ENCODE measurements around the gene DHRS13. TPM values are rescaled to one million over a fixed set of nuclear protein-coding genes. Genes with fewer than 3 reads are reported as not detected.

The DHRS13 gene
- total RNA-seq, 2 experiments from 2014 or later, result 28.4 to 29.2 TPM

DNA sequence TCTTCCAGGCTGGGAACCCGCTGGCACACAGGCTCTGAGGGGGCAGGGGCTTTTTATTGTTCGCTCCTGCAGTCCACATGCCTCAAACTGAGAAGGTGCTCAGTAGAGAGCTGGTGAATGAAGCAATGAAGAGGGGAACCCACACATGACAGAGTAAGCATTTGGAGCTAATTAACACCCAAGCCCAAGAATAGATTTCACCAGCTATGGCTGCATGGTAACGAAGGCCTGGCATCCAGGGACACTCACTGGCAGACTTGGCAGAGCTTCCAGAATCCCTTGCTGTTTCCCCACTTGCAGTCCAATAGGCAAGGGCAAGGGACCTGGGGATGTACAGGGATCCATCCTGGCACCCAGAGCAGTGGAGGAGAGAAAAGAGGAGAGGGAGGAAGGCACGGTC lies 17.5 kb downstream of the DHRS13 start:
- ChIA-PET POLR2A (no interaction called here), CTCF (ENCODE audit: unreplicated experiment) (no interaction called here)
- Histone ChIP-seq H3K9me2 (ENCODE audit: insufficient read depth, low read length) (no peaks in the 10 kb centered on the region), H3K36me3 (ENCODE audit: insufficient read depth, low read length) (peaks cover 38% of the 10 kb centered on the region), H2AFZ (ENCODE audit: low read length) (no peak overlapping the region), H4K20me1 (ENCODE audit: insufficient read depth, low read length) (no peaks in the 10 kb centered on the region), H3K4me2 (ENCODE audit: low read length) (no peak overlapping the region), H3K4me3 (ENCODE audit: low read depth, low read length, poor library complexity, severe bottlenecking) (no peak overlapping the region), H3K9me3 (ENCODE audit: low read length) (no peaks in the 10 kb centered on the region), H3K79me2 (ENCODE audit: insufficient read depth, low read depth, low read length) (no peaks in the 10 kb centered on the region), H3K4me1 (ENCODE audit: insufficient read depth, low read length, poor library complexity, severe bottlenecking) (peaks cover 20% of the 10 kb centered on the region), H3K27ac (ENCODE audit: low read depth, low read length, poor library complexity, severe bottlenecking) (no peak overlapping the region)
- no peak for DNase-seq (ENCODE audit: low spot score)
- no TSS peak for BruUV-seq (replicated peaks)
- no peak for TF ChIP-seq EZH2phosphoT487 (IDR thresholded peaks at IDR 0.05; ENCODE audit: borderline replicate concordance, low read depth, low read length)
- TF ChIP-seq, protein P1, sequence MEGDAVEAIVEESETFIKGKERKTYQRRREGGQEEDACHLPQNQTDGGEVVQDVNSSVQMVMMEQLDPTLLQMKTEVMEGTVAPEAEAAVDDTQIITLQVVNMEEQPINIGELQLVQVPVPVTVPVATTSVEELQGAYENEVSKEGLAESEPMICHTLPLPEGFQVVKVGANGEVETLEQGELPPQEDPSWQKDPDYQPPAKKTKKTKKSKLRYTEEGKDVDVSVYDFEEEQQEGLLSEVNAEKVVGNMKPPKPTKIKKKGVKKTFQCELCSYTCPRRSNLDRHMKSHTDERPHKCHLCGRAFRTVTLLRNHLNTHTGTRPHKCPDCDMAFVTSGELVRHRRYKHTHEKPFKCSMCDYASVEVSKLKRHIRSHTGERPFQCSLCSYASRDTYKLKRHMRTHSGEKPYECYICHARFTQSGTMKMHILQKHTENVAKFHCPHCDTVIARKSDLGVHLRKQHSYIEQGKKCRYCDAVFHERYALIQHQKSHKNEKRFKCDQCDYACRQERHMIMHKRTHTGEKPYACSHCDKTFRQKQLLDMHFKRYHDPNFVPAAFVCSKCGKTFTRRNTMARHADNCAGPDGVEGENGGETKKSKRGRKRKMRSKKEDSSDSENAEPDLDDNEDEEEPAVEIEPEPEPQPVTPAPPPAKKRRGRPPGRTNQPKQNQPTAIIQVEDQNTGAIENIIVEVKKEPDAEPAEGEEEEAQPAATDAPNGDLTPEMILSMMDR (conservative IDR thresholded peaks at IDR 0.05; ENCODE audit: low read length), result no peak
- intact Hi-C loops (cut with micrococcal nuclease; ENCODE audit: unreplicated experiment), result no loop called here

DNA sequence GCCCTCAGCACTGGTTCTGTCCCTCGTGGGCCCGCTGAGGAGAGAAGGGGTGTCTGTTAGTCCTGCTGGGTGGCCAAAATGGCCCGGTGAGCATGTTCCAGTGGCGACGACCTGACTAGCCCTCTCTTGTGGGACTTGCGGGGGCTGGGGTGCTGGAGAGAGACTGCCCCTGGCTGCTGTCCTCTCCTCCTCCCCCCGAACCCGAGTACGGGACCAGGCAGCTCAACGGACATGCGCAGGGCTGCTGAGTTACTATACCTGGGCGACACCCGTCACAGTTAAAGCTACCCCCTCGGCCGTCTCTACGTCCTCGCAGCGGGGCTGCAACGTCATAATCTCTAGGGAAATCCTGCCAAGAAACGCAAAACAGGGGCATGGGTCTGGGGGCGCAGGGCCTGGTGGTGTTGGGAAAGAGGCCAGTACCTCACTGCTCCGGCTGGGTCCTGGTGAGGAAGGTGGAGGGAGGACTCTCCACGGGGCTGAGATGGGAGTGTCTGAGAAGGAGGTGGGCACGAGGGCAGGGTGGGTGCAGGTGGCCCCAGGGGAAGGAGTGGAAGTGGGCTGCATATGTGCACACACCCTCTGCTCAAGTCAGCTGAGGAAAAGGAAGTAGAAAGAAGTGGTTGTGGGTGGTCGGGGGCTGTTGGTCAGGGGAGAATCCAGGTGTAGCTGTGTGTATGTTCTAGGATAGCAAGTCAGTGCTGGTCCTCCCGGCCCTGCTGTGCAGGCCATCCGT lies 18.7 kb downstream of the DHRS13 start:
- H3K27ac ChIP-seq (ENCODE audit: low read depth, low read length, poor library complexity, severe bottlenecking), result no peak overlapping the region
- H3K79me2 ChIP-seq (ENCODE audit: insufficient read depth, low read depth, low read length), result no peaks in the 10 kb centered on the region
- H2AFZ ChIP-seq (ENCODE audit: low read length), result no peak overlapping the region
- no peak overlapping the region for H3K4me2 ChIP-seq (ENCODE audit: low read length)
- no peaks in the 10 kb centered on the region for H3K9me3 ChIP-seq (ENCODE audit: low read length)
- H4K20me1 ChIP-seq (ENCODE audit: insufficient read depth, low read length), result no peaks in the 10 kb centered on the region
- ChIA-PET CTCF (ENCODE audit: unreplicated experiment) (no interaction called here), POLR2A (no interaction called here)
- peaks cover 44% of the 10 kb centered on the region for H3K36me3 ChIP-seq (ENCODE audit: insufficient read depth, low read length)
- BruUV-seq (replicated peaks), result no TSS peak
- TF ChIP-seq EZH2phosphoT487 (IDR thresholded peaks at IDR 0.05; ENCODE audit: borderline replicate concordance, low read depth, low read length), result no peak
- TF ChIP-seq, protein P1 (conservative IDR thresholded peaks at IDR 0.05; ENCODE audit: low read length), result no peak
- intact Hi-C loops (cut with micrococcal nuclease; ENCODE audit: unreplicated experiment), result no loop called here
- H3K4me3 ChIP-seq (ENCODE audit: low read depth, low read length, poor library complexity, severe bottlenecking), result no peak overlapping the region
- H3K4me1 ChIP-seq (ENCODE audit: insufficient read depth, low read length, poor library complexity, severe bottlenecking), result peaks cover 17% of the 10 kb centered on the region
- H3K9me2 ChIP-seq (ENCODE audit: insufficient read depth, low read length), result no peaks in the 10 kb centered on the region
- DNase-seq (ENCODE audit: low spot score), result no peak

DNA sequence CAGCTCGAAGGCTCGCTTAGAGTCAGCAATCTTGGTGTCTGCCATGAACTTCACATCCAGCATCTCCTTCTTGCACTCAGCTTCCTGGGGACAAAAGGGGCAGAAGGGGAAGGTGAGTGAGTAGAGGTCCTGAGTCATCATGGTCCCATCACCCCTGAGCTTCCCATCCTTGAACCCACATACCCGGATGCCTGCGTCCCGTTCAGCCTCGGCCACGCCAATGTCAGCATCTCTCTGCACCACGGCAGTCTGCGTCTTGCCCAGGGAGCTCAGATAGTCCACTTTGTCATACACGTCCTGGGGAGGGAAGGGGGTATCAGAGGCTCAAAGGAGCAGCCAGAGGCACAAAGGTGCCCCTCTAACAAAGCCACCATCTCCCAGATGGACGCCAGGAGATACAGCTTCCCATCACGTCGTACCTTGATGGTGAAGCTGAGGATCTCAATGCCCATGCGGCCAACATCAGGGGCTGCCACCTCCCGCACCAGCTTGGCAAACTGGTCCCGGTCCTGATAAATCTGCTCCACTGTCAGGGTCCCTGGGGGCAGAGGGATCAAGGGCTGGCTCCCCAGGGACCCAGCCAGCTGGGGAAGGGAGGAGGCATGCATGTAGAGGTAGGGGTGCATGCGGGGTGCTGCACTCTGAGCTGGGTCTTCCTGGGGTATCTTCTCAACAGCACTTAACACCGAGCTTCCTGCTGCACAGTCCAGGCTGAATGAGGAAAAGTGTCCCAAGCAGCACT lies 20.6 kb downstream of the DHRS13 start:
- peaks cover 57% of the 10 kb centered on the region for H3K36me3 ChIP-seq (ENCODE audit: insufficient read depth, low read length)

More for the DNA sequence above, 20.6 kb downstream of the DHRS13 start:
- Histone ChIP-seq H2AFZ (ENCODE audit: low read length) (no peak overlapping the region), H4K20me1 (ENCODE audit: insufficient read depth, low read length) (no peaks in the 10 kb centered on the region), H3K4me2 (ENCODE audit: low read length) (no peak overlapping the region), H3K4me3 (ENCODE audit: low read depth, low read length, poor library complexity, severe bottlenecking) (no peak overlapping the region), H3K27ac (ENCODE audit: low read depth, low read length, poor library complexity, severe bottlenecking) (no peak overlapping the region), H3K9me2 (ENCODE audit: insufficient read depth, low read length) (no peaks in the 10 kb centered on the region), H3K79me2 (ENCODE audit: insufficient read depth, low read depth, low read length) (no peaks in the 10 kb centered on the region), H3K4me1 (ENCODE audit: insufficient read depth, low read length, poor library complexity, severe bottlenecking) (no peaks in the 10 kb centered on the region), H3K9me3 (ENCODE audit: low read length) (no peaks in the 10 kb centered on the region)
- DNase-seq (ENCODE audit: low spot score), result no peak
- TF ChIP-seq, protein P1 (conservative IDR thresholded peaks at IDR 0.05; ENCODE audit: low read length), result no peak
- no peak for TF ChIP-seq EZH2phosphoT487 (IDR thresholded peaks at IDR 0.05; ENCODE audit: borderline replicate concordance, low read depth, low read length)
- intact Hi-C loops (cut with micrococcal nuclease; ENCODE audit: unreplicated experiment), result no loop called here
- POLR2A ChIA-PET, result no interaction called here
- BruUV-seq (replicated peaks), result TSS peak; percentile 26
- CTCF ChIA-PET (ENCODE audit: unreplicated experiment), result no interaction called here
